Lower leg skin (tissue), 4 donors: Measurements from ENCODE around the gene TRPV6. TPM values are rescaled to one million over a fixed set of nuclear protein-coding genes. Genes with fewer than 3 reads are reported as not detected.

Experiments used
- DNase-seq, 2 donors: peaks; one replicate each; pipeline ENCODE4 v3.0.0-alpha.2; 2019; ENCODE audit warnings: low spot score in 2 of 2
- H3K4me3 ChIP-seq: fragments of 200-600 bp; sonication (generic); 2 replicates; pipeline ENCODE4 v1.5.1; 2017; ENCODE audit warnings: mild to moderate bottlenecking, low read depth; ENCODE audit not compliant: poor library complexity, severe bottlenecking
- CTCF ChIP-seq, 3 donors: fragments of 450-650 bp; IDR thresholded peaks; one replicate each; pipeline ENCODE4 v1.5.1; 2016; ENCODE audit warnings: antibody characterized with exemption in 3 of 3, mild to moderate bottlenecking in 3 of 3, moderate library complexity in 2 of 3
- POLR2A ChIP-seq, 2 donors: fragments of 450-650 bp; IDR thresholded peaks; one replicate each; pipeline ENCODE4 v1.6.1; 2016 to 2017; ENCODE audit warnings: antibody characterized with exemption in 2 of 2, mild to moderate bottlenecking in 1 of 2, moderate library complexity in 1 of 2
- WGBS, 2 donors: methylation state at CpG; one replicate each; pipeline ENCODE4 v1.1.5; 2018; 5-methylcytosine and 5-hydroxymethylcytosine counted together
- intact Hi-C: fragments of 100-400 bp; cut with DNase I; formaldehyde crosslinking; loops from one replicate; pipeline ENCODE4 v1.15.0; 2023; ENCODE audit warnings: low total_unique reads
- total RNA-seq, 4 donors: library from RNA; depleted of rRNA; stranded (reverse); fragments of >200 nt; gene quantifications; one replicate each; pipeline ENCODE4 v1.1.0, GENCODE V29; 2016

Gene TRPV6
- total RNA-seq, 4 donors from 2014 or later = 10.3 to 13.4 (median 11.5) TPM

GRCh38 chr7:142899661-142900060 is 14.1 kb upstream of the TRPV6 start:
- WGBS, 2 donors = 10 to 28% methylated on average over 3 of the region's 3 CpGs
- TF ChIP-seq POLR2A (IDR thresholded peaks at IDR 0.05) (no peak), CTCF (IDR thresholded peaks at IDR 0.05) (no peak)
- no peak for DNase-seq
- no peak overlapping the region for H3K4me3 ChIP-seq
- intact Hi-C loops = loop anchor here (5.0 kb wide), 1 partner anchor 43 kb away; no protein-coding TSS in a partner anchor

GRCh38 chr7:142898377-142899170 is 13.0 kb upstream of the TRPV6 start:
- TF ChIP-seq POLR2A (IDR thresholded peaks at IDR 0.05) = no peak
- no peak for TF ChIP-seq CTCF (IDR thresholded peaks at IDR 0.05)
- DNase-seq = peak in 1 of 2 donors; percentile 74
- WGBS, 2 donors = 42 to 53% methylated on average over 3 of the region's 3 CpGs
- intact Hi-C loops = loop anchor here (5.0 kb wide), 1 partner anchor 44 kb away; no protein-coding TSS in a partner anchor
- H3K4me3 ChIP-seq = no peak overlapping the region

GRCh38 chr7:142897691-142898090 is 12.1 kb upstream of the TRPV6 start:
- WGBS, 2 donors = 80 to 88% methylated on average over 7 of the region's 7 CpGs
- DNase-seq = no peak
- no peak overlapping the region for H3K4me3 ChIP-seq
- TF ChIP-seq CTCF (IDR thresholded peaks at IDR 0.05) = no peak
- TF ChIP-seq POLR2A (IDR thresholded peaks at IDR 0.05) = no peak
- intact Hi-C loops = loop anchor here (5.0 kb wide), 1 partner anchor 45 kb away; no protein-coding TSS in a partner anchor

- intact Hi-C loops = loop anchor here (5.0 kb wide), 1 partner anchor 45 kb away; no protein-coding TSS in a partner anchor
- no peak overlapping the region for H3K4me3 ChIP-seq
- DNase-seq = peak in 1 of 2 donors; percentile 34
- no peak for TF ChIP-seq POLR2A (IDR thresholded peaks at IDR 0.05)
- no peak for TF ChIP-seq CTCF (IDR thresholded peaks at IDR 0.05)
- 82 to 89% methylated on average over 3 of the region's 3 CpGs for WGBS, 2 donors
Measured at GRCh38 chr7:142896741-142897379, 11.3 kb upstream of the TRPV6 start.

GRCh38 chr7:142896151-142896550 is 10.6 kb upstream of the TRPV6 start:
- TF ChIP-seq CTCF (IDR thresholded peaks at IDR 0.05) (no peak), POLR2A (IDR thresholded peaks at IDR 0.05) (no peak)
- 88 to 93% methylated on average over 3 of the region's 3 CpGs for WGBS, 2 donors
- DNase-seq = peak in 1 of 2 donors; percentile 34

More at GRCh38 chr7:142896151-142896550, 10.6 kb upstream of the TRPV6 start:
- intact Hi-C loops = loop anchor here (5.0 kb wide), 1 partner anchor 46 kb away; no protein-coding TSS in a partner anchor
- H3K4me3 ChIP-seq = no peak overlapping the region
